Measurements from ENCODE around the gene KIF3A. TPM values are rescaled to one million over a fixed set of nuclear protein-coding genes. Genes with fewer than 3 reads are reported as not detected.

Gene KIF3A
- total RNA-seq, 1 donor from 2014 or later: 10.6 TPM

DNA sequence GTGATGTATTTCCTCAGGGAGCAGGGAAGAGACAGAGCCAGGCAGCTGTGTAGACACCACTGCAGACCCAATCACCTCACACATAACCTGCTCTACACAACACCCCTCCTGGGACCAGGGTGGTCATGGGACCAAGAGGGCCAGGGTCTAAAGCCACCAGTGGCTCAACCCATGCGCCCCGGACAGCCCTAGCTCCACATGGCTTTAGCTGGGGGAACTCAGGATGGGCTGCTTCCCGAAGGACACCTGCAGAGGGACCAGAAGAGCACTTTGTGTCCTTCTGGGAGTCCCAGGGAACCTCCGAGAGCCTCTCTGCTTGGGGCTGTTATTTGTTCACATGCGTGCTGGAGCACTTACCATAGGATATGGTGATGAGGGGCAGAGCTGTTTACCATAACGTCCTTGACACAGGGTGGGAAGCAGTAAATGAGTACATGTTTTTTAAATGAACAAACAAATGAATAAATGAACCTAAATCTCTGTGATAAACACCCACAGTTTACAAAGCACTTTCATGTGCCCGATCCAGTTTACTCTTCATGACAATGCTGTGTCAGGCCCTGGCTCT lies 27.4 kb upstream of the KIF3A start:
- H3K27me3 ChIP-seq (ENCODE audit: control insufficient read depth, insufficient read depth, low read length): no peaks in the 10 kb centered on the region
- TF ChIP-seq, protein P1, sequence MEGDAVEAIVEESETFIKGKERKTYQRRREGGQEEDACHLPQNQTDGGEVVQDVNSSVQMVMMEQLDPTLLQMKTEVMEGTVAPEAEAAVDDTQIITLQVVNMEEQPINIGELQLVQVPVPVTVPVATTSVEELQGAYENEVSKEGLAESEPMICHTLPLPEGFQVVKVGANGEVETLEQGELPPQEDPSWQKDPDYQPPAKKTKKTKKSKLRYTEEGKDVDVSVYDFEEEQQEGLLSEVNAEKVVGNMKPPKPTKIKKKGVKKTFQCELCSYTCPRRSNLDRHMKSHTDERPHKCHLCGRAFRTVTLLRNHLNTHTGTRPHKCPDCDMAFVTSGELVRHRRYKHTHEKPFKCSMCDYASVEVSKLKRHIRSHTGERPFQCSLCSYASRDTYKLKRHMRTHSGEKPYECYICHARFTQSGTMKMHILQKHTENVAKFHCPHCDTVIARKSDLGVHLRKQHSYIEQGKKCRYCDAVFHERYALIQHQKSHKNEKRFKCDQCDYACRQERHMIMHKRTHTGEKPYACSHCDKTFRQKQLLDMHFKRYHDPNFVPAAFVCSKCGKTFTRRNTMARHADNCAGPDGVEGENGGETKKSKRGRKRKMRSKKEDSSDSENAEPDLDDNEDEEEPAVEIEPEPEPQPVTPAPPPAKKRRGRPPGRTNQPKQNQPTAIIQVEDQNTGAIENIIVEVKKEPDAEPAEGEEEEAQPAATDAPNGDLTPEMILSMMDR (IDR thresholded peaks at IDR 0.05; ENCODE audit: insufficient read depth, low read length, poor library complexity, severe bottlenecking): no peak
- H3K4me3 ChIP-seq (ENCODE audit: low read depth, low read length): no peak overlapping the region
- H3K36me3 ChIP-seq (ENCODE audit: control insufficient read depth, insufficient read depth, low read length): no peaks in the 10 kb centered on the region
- DNase-seq (ENCODE audit: low read depth): no peak

DNA sequence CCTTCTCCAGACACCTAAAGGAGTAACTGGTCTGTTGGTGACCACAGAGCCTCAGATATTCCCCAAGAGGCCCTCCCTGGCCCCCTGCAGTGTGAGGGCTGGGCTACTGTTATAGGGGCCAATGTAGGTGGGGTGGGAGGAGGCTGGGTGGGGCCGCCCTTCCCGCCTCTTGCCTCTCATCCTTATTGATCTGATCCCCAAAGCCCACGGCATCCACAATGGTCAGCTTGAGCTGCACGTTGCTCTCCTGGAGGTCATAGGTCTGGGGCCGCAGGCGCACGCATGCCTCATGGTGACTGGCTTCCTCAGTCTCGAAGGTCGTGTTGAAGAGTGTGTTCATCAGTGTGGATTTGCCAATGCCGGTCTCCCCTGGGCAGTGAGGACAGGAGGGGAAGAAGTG lies 26.7 kb upstream of the KIF3A start:
- no peak for DNase-seq (ENCODE audit: low read depth)
- H3K27me3 ChIP-seq (ENCODE audit: control insufficient read depth, insufficient read depth, low read length): no peaks in the 10 kb centered on the region
- TF ChIP-seq, protein P1 (IDR thresholded peaks at IDR 0.05; ENCODE audit: insufficient read depth, low read length, poor library complexity, severe bottlenecking): no peak
- no peak overlapping the region for H3K4me3 ChIP-seq (ENCODE audit: low read depth, low read length)
- H3K36me3 ChIP-seq (ENCODE audit: control insufficient read depth, insufficient read depth, low read length): no peaks in the 10 kb centered on the region

DNA sequence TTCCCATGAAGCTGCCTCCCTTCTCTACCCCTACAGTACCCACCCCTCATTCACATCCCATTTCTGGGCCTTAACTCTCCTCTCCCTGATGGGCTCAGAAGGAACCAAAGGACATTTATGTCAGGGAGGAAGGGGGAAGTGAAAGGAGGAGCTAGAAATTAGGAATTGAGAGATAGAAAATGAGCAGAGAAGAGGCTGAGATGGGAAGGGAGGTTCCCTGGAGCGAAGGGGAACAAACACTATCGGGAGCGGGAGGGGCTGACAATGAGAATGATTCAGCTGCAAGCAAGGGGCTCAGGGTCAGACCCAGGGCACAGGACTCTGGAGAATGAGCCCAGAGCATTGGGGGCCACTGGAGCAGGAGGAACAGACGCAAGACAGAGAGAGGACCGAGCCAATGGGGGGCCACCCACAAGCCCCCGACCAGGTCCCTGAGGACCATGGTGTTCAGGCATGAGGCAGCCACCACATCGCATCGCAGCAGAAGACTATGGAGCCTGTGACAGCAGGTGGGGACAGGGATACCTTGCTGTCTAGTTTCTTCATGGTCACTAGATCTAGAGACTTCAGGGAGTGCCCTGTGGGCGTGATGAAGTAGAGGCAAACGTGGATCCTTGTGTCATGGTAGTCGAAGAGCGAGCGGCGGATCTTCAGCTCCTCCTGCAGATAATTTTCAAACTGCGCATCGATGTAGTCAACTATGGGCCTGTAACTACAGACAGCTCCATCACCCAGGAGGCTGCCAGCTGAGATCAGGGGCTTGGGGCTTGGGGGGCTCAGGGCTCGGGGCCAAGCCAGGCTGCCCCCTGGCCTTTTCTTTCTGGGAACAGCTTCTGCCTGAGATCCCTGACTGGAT lies 26.1 kb upstream of the KIF3A start:
- H3K36me3 ChIP-seq (ENCODE audit: control insufficient read depth, insufficient read depth, low read length): no peaks in the 10 kb centered on the region
- TF ChIP-seq, protein P1 (IDR thresholded peaks at IDR 0.05; ENCODE audit: insufficient read depth, low read length, poor library complexity, severe bottlenecking): no peak

DNA sequence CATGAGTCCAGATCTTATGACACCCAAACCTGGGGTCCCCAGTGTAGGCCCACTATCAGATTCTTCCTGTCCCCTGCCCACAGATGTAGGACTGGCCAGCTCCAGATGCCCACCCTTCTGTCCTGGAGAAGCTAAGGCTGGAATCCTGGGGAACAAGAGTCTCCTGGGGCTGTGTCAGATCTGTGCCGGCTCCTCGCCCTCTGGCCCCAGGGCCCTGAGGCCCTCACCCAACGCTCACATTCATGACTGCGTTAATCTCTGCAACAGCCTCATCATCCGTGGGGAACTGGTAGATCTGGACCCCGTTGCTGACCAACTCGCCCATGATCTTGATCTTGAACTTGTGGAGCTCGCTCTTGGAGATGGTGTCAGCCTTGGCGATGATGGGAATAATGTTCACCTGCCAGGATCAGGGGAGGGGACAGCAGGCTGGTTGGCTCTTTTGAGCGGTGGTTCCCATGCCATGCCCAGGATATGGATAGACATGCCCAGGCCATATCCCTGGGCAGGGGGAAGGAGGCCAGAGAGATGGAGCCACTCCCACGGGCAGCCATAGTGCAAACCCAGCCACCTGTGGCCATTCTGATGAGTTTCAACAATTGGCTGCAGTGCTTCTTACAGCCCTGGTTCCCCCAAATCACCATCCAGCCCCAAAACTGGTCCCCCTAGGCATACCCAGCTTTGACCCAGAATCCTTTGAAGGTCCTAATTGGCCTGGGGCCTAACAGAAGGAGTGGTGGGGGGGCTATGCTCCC lies 25.1 kb upstream of the KIF3A start:
- Histone ChIP-seq H3K27me3 (ENCODE audit: control insufficient read depth, insufficient read depth, low read length) (no peaks in the 10 kb centered on the region), H3K36me3 (ENCODE audit: control insufficient read depth, insufficient read depth, low read length) (no peaks in the 10 kb centered on the region), H3K4me3 (ENCODE audit: low read depth, low read length) (no peak overlapping the region)
- TF ChIP-seq, protein P1 (IDR thresholded peaks at IDR 0.05; ENCODE audit: insufficient read depth, low read length, poor library complexity, severe bottlenecking): no peak
- no peak for DNase-seq (ENCODE audit: low read depth)

More for the DNA sequence above, 26.1 kb upstream of the KIF3A start:
- Histone ChIP-seq H3K27me3 (ENCODE audit: control insufficient read depth, insufficient read depth, low read length) (no peaks in the 10 kb centered on the region), H3K4me3 (ENCODE audit: low read depth, low read length) (no peak overlapping the region)
- DNase-seq (ENCODE audit: low read depth): no peak

DNA sequence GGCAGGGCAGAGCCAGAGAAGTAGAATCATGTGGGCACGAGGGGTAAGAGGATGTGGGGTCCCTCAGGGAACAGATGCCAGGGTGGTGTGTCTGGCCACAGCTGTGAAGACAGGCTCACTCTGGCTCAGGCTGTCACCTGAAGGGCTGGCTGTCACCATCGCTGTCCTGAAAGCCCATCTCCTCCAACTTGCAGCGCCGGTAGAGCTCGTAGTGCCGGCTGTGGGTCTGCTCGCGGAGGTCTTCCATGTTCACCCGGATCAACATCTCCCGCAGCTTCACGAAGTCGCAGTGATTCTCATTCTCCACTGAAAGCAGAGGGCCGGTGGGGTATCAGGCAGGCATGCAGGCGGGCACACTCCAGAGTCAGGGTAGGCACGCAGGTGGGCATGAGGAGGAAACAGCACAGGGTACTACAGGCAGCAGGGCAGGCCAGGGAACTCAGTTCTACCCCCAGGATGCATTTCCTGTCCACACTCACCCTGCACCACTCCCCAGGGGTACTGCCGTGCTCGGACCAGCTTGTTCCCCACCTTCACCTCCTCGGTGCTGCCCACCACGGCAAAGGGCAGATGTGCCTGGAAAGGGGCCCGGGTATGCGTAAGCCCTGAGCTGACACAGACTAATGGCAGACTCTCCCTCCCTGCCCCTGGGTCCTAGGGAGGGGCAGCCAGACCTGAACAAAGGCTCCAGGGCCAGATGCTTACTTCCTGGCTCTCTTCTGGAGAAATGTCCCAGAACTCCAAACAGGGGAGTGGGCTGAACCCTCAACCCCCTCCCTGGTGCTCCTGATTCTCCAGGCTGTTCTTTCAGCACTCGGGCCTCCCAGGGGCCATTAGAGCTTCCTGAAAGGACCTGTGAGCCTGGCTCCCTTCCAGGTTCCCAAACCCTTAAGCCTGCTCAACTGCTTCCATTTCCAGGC lies 24.2 kb upstream of the KIF3A start:
- H3K36me3 ChIP-seq (ENCODE audit: control insufficient read depth, insufficient read depth, low read length): no peaks in the 10 kb centered on the region

More for the DNA sequence above, 24.2 kb upstream of the KIF3A start:
- TF ChIP-seq, protein P1 (IDR thresholded peaks at IDR 0.05; ENCODE audit: insufficient read depth, low read length, poor library complexity, severe bottlenecking): no peak
- Histone ChIP-seq H3K27me3 (ENCODE audit: control insufficient read depth, insufficient read depth, low read length) (no peaks in the 10 kb centered on the region), H3K4me3 (ENCODE audit: low read depth, low read length) (no peak overlapping the region)
- DNase-seq (ENCODE audit: low read depth): no peak

Measured in kidney epithelial cell (primary cell).